ENCODE data around the gene CD5L. TPM values are rescaled to one million over a fixed set of nuclear protein-coding genes. Genes with fewer than 3 reads are reported as not detected.

The CD5L gene
- total RNA-seq, 2 donors from 2014 or later = not detected

DNA sequence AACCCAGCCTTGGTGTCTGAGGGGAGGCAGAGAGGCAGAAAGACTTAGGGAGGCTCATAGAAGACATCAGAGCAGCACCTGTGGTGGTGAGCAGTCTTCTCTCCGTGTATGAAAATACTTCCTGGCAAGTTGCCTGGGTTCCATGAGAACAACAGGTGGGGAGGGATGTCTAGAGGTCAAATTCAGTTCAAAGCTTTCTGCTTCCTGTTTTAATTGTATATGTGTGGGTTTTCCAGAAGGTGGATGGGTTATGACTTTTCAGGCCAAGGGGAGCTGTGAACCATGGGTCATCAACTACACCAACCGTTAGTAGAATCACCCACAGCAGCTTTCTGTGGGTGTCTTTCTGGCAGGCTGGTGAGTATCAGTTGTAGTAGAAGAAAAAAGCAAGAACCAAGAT, 60.6 kb downstream of the CD5L start:
- Mint-ChIP-seq H3K27me3 (ENCODE audit: insufficient read depth) (peaks cover 4% of the 10 kb centered on the region), H3K9me3 (no peaks in the 10 kb centered on the region), H3K27ac (no peak overlapping the region), H3K4me1 (peaks cover 2% of the 10 kb centered on the region), H3K4me3 (no peak overlapping the region), H3K36me3 (ENCODE audit: low read depth) (no peaks in the 10 kb centered on the region)
- no peak overlapping the region for H3K27ac ChIP-seq (ENCODE audit: low read depth, low read length)
- no peaks in the 10 kb centered on the region for H3K9me3 ChIP-seq (ENCODE audit: control insufficient read depth, low read length)
- no peaks in the 10 kb centered on the region for H3K4me1 ChIP-seq (ENCODE audit: control insufficient read depth, insufficient read depth, low read length)
- no peaks in the 10 kb centered on the region for H3K36me3 ChIP-seq (ENCODE audit: control insufficient read depth, insufficient read depth, low read length)
- H3K4me3 ChIP-seq (ENCODE audit: low read length) = no peak overlapping the region
- TF ChIP-seq, protein P1, sequence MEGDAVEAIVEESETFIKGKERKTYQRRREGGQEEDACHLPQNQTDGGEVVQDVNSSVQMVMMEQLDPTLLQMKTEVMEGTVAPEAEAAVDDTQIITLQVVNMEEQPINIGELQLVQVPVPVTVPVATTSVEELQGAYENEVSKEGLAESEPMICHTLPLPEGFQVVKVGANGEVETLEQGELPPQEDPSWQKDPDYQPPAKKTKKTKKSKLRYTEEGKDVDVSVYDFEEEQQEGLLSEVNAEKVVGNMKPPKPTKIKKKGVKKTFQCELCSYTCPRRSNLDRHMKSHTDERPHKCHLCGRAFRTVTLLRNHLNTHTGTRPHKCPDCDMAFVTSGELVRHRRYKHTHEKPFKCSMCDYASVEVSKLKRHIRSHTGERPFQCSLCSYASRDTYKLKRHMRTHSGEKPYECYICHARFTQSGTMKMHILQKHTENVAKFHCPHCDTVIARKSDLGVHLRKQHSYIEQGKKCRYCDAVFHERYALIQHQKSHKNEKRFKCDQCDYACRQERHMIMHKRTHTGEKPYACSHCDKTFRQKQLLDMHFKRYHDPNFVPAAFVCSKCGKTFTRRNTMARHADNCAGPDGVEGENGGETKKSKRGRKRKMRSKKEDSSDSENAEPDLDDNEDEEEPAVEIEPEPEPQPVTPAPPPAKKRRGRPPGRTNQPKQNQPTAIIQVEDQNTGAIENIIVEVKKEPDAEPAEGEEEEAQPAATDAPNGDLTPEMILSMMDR (conservative IDR thresholded peaks at IDR 0.05) = no peak
- no peak overlapping the region for H3K9ac ChIP-seq (ENCODE audit: extremely low read depth, low read length, poor library complexity, severe bottlenecking)
- 94% methylated on average over 2 of the region's 2 CpGs; no CpG with 5 or more reads in 1 of the 2 experiments for WGBS, 2 experiments (ENCODE audit: insufficient coverage in 1 of 2, insufficient read length in 1 of 2)
- no peaks in the 10 kb centered on the region for H3K27me3 ChIP-seq (ENCODE audit: control insufficient read depth, insufficient read depth, low read length, poor library complexity, severe bottlenecking)
- DNase-seq = no peak

Other genes starting within 250 kb of the CD5L start
- not detected for gene FCRL4, start 243.7 kb downstream of the CD5L start, total RNA-seq
- gene FCRL3, start 141.0 kb downstream of the CD5L start, total RNA-seq = not detected
- not detected for gene FCRL2, start 64.7 kb downstream of the CD5L start, total RNA-seq
- gene FCRL1, start 21.7 kb downstream of the CD5L start, total RNA-seq = not detected
- 10 to 100 TPM; 22.8 to 26.5 TPM for gene KIRREL1, start 151.8 kb upstream of the CD5L start, total RNA-seq